Heart right ventricle (tissue), 16 donors: ENCODE results near the gene VAMP3. TPM values are rescaled to one million over a fixed set of nuclear protein-coding genes. Genes with fewer than 3 reads are reported as not detected.

Experiments
- ATAC-seq, 8 donors: fragments of 200-7000 bp; cut with Tn5 transposase; one replicate each; pipeline ENCODE4 v1.9.1; 2020; ENCODE audit warnings: mild to moderate bottlenecking in 8 of 8, moderate library complexity in 8 of 8, moderate number of reproducible peaks in 1 of 8
- DNase-seq, 2 donors: peaks; one replicate each; pipeline ENCODE4 v3.0.0-alpha.2; 2020
- H3K27ac ChIP-seq, 10 donors: fragments of 200-600 bp; sonication (generic) in 2 of 10; one replicate each; pipeline versions ENCODE4 v1.5.0 to v1.8.0; 2020 to 2022; ENCODE audit warnings: mild to moderate bottlenecking in 3 of 10
- H3K27me3 ChIP-seq, 7 donors: fragments of 200-600 bp; one replicate each; pipeline ENCODE4 v1.8.0; 2021 to 2022; ENCODE audit warnings: mild to moderate bottlenecking in 2 of 7
- H3K36me3 ChIP-seq, 9 donors: fragments of 200-600 bp; sonication (generic) in 1 of 9; one replicate each; pipeline versions ENCODE4 v1.5.0 to v1.8.0; 2020 to 2022; ENCODE audit warnings: mild to moderate bottlenecking in 2 of 9
- H3K4me1 ChIP-seq, 9 donors: fragments of 200-600 bp; sonication (generic) in 1 of 9; one replicate each; pipeline versions ENCODE4 v1.5.0 to v1.8.0; 2020 to 2022; ENCODE audit warnings: mild to moderate bottlenecking in 4 of 9
- H3K4me3 ChIP-seq, 10 donors: fragments of 200-600 bp; sonication (generic) in 2 of 10; one replicate each; pipeline versions ENCODE4 v1.5.0 to v1.8.0; 2020 to 2022; ENCODE audit warnings: mild to moderate bottlenecking in 7 of 10, moderate library complexity in 2 of 10
- H3K9me3 ChIP-seq, 11 donors: fragments of 200-600 bp in 10 of 11; sonication (generic) in 2 of 11; one replicate each; pipeline versions ENCODE4 v1.5.0 to v1.8.0; 2013 to 2022; ENCODE audit warnings: mild to moderate bottlenecking in 2 of 11, control low read depth in 1 of 11, moderate library complexity in 1 of 11
- CTCF ChIP-seq, 9 donors: fragments of 200-600 bp; sonication (generic) in 2 of 9; IDR thresholded peaks; one replicate each; pipeline versions ENCODE4 v1.5.0 to v1.8.0; 2021 to 2022; ENCODE audit warnings: antibody characterized with exemption in 9 of 9, mild to moderate bottlenecking in 5 of 9, moderate library complexity in 1 of 9
- WGBS, 2 donors: extraction: QIAGEN DNeasy Blood & Tissue Kit; methylation state at CpG; one replicate each; pipeline ENCODE4 v1.1.7; 2013; ENCODE audit warnings: inconsistent platforms in 1 of 2; 5-methylcytosine and 5-hydroxymethylcytosine counted together
- intact Hi-C, 10 donors: fragments of 100-400 bp; cut with DNase I; formaldehyde crosslinking; loops; one replicate each; pipeline versions ENCODE4 v1.11.1 to v1.14.2; 2022
- polyA plus RNA-seq, 2 donors: library from polyadenylated mRNA; stranded (reverse); fragments of 200-250 nt; gene quantifications; one replicate each; pipeline ENCODE4 v1.2.3, GENCODE V29; 2013
- total RNA-seq, 10 donors: library from RNA; stranded (reverse); fragmentation: NEBNext Ultra II Directional in 3 of 10; extraction: Animal tissue kit (Norgen Biotek cat#: 25700) in 3 of 10; gene quantifications; one replicate each; pipeline versions ENCODE4 v1.2.1 to v1.2.4, GENCODE V29; 2021 to 2023
- donor health status: Arrhythmogenic right ventricular cardiomyopathy.
- donor health status: ischemic (EF 13 %, LVEDD 7.1; RV severe dilation, severe dysfunction).
- donor health status: healthy with polysubstance abuse.
- donor health status: DM: no; HTN: yes; CAD: no.
- donor health status: DM: no; HTN: no; CAD: no.
- donor health status: ischemic (EF 25% LVEDD 6.9; RV normal size, moderate dysfunction).
- donor health status: ischemic (EF 25% LVEDD 5.7; RV mildly dilated, moderate dysfunction).
- donor health status: healthy.
- donor health status: DM: yes; HTN: yes; CAD: no.
- donor health status: Ischemic cardiomyopathy.
- donor health status: ischemic (EF 35%, LVEDD 5.7; RV mildly dilated, moderate dysfunction).
- donor health status: nonischemic (EF 11% LVEDD 7.7; RV severe dilation, severe dysfunction).
- donor health status: DM: yes; HTN: yes; CAD: no.
- donor health status: PGD.
- donor health status: ischemic (EF 29% LVEDD 5.4; RV normal size, mild dysfunction).
- donor health status: nonischemic (EF 23%, LVEDD 6.1; RV moderate dilation, normal function).

The VAMP3 gene
- total and polyA plus RNA-seq, 12 donors = 48.7 to 88.4 (median 75.2) TPM

GRCh38 chr1:7813677-7814373, 42.7 kb downstream of the VAMP3 start:
- Histone ChIP-seq H3K9me3 (peaks cover 0 to 17% (median 9%) of the 10 kb centered on the region in 11 donors), H3K4me3 (no peak overlapping the region), H3K27me3 (no peaks in the 10 kb centered on the region), H3K36me3 (peaks cover 0 to 100% (median 71%) of the 10 kb centered on the region in 9 donors), H3K4me1 (no peaks in the 10 kb centered on the region), H3K27ac (no peak overlapping the region)
- 87 to 95% methylated on average over 3 of the region's 3 CpGs for WGBS, 2 donors
- ATAC-seq (no peak), DNase-seq (no peak)
- intact Hi-C loops = loop anchor here in 1 of 10 donors (10.0 kb wide), 1 partner anchor 91 kb away; no protein-coding TSS in a partner anchor
- no peak for TF ChIP-seq CTCF (IDR thresholded peaks at IDR 0.05)

GRCh38 chr1:7821282-7821681, 50.2 kb downstream of the VAMP3 start:
- no peaks in the 10 kb centered on the region for H3K9me3 ChIP-seq
- no peaks in the 10 kb centered on the region for H3K27me3 ChIP-seq
- DNase-seq (no peak), ATAC-seq (no peak)
- H3K27ac ChIP-seq = no peak overlapping the region
- WGBS, 2 donors = 82 to 85% methylated on average over 3 of the region's 3 CpGs
- intact Hi-C loops = no loop called here
- H3K36me3 ChIP-seq = peaks cover 0 to 100% (median 73%) of the 10 kb centered on the region in 9 donors
- no peak overlapping the region for H3K4me3 ChIP-seq
- TF ChIP-seq CTCF (IDR thresholded peaks at IDR 0.05) = no peak
- H3K4me1 ChIP-seq = no peaks in the 10 kb centered on the region

- intact Hi-C loops = no loop called here
- 95 to 96% methylated on average over 8 of the region's 8 CpGs for WGBS, 2 donors
- H3K27ac ChIP-seq = no peak overlapping the region
These were observed 53.6 kb downstream of the VAMP3 start for GRCh38 chr1:7824701-7825100.

GRCh38 chr1:7826363-7826762, 55.3 kb downstream of the VAMP3 start:
- H3K4me3 ChIP-seq = peak overlapping the region in 1 of 10 donors; percentile 45
- no peak for TF ChIP-seq CTCF (IDR thresholded peaks at IDR 0.05)
- DNase-seq = no peak
- no peaks in the 10 kb centered on the region for H3K27me3 ChIP-seq
- intact Hi-C loops = no loop called here
- H3K36me3 ChIP-seq = peaks cover 0 to 100% (median 54%) of the 10 kb centered on the region in 9 donors
- H3K27ac ChIP-seq = no peak overlapping the region
- H3K9me3 ChIP-seq = no peaks in the 10 kb centered on the region
- whole genome bisulfite sequencing, 2 donors = 66 to 76% methylated on average over 7 of the region's 7 CpGs
- no peak for ATAC-seq
- peaks cover 0 to 3% (median 0%) of the 10 kb centered on the region in 9 donors for H3K4me1 ChIP-seq

More at GRCh38 chr1:7824701-7825100, 53.6 kb downstream of the VAMP3 start:
- no peaks in the 10 kb centered on the region for H3K9me3 ChIP-seq
- H3K27me3 ChIP-seq = no peaks in the 10 kb centered on the region
- DNase-seq (no peak), ATAC-seq (no peak)
- no peak overlapping the region for H3K4me3 ChIP-seq
- no peaks in the 10 kb centered on the region for H3K4me1 ChIP-seq
- H3K36me3 ChIP-seq = peaks cover 0 to 100% (median 70%) of the 10 kb centered on the region in 9 donors
- TF ChIP-seq CTCF (IDR thresholded peaks at IDR 0.05) = no peak
